Measurements from ENCODE around the gene IGSF10.

GRCh38 chr3:151423091-151423490, 37.8 kb downstream of the IGSF10 start:
- TF ChIP-seq CTCF (conservative IDR thresholded peaks at IDR 0.05; ENCODE audit: low read depth, low read length) = no peak
- TF ChIP-seq EZH2phosphoT487 (IDR thresholded peaks at IDR 0.05; ENCODE audit: borderline replicate concordance, low read length) = no peak
- TF ChIP-seq EZH2 (IDR thresholded peaks at IDR 0.05; ENCODE audit: low read length, unreplicated experiment) = no peak
